GM19463 (cell line): ENCODE data around the gene PRSS50.
"Not testable (repeated sequence)": the region's sequence is repeated elsewhere in the genome, so short reads cannot be mapped to it uniquely, and the experiment has no call there.

Source experiments
- ATAC-seq: cut with Tn5 transposase; IDR thresholded peaks from one replicate; pipeline ENCODE4 v1.9.1; 2021; ENCODE audit warnings: mild to moderate bottlenecking, moderate library complexity; ENCODE audit not compliant: unreplicated experiment

Gene PRSS50

GRCh38 chr3:46717447-46718231 is at the start of gene PRSS50:
TSS of gene PRSS50 (minus strand) at chr3:46717869. CDS start at chr3:46717824, 45 bp downstream.
- no peak for ATAC-seq

DNA sequence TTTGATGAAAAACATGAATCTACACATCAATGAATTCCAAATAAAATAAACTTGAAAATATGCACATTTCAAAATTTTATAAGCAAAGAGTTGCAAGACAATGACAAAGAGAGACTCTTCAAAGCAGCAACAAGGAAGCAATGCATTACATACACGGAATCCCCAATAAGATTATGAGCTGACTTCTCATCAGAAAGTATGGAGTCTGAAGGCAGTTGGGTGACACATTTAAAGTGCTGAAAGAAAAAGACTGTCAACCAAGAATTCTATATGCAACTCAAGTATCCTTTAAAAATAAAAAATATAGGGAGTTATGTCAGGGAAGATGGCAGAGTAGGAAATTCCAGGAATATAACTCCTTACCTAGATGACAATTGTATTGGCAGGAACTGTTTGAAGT is 46.5 kb upstream of the PRSS50 start:
- ATAC-seq: no peak

DNA sequence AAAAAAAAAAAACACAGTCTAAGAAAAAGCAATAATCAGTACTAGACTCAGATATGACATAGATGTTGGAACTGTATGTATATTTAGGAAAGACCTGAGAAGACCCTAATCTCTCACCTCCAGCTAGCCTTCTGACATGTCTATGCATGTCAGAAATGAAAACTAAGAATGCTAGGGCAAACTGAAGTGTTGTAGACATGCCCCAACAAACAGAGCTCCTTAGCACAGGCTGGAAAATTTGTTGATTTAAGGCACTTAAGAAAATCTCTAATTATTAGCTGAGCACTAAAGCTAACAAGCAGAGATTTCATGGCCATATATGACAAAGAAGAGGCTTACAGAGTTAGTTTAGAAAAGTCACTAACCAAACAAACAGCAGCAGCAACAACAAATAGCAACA is 45.5 kb upstream of the PRSS50 start:
- ATAC-seq: no peak

DNA sequence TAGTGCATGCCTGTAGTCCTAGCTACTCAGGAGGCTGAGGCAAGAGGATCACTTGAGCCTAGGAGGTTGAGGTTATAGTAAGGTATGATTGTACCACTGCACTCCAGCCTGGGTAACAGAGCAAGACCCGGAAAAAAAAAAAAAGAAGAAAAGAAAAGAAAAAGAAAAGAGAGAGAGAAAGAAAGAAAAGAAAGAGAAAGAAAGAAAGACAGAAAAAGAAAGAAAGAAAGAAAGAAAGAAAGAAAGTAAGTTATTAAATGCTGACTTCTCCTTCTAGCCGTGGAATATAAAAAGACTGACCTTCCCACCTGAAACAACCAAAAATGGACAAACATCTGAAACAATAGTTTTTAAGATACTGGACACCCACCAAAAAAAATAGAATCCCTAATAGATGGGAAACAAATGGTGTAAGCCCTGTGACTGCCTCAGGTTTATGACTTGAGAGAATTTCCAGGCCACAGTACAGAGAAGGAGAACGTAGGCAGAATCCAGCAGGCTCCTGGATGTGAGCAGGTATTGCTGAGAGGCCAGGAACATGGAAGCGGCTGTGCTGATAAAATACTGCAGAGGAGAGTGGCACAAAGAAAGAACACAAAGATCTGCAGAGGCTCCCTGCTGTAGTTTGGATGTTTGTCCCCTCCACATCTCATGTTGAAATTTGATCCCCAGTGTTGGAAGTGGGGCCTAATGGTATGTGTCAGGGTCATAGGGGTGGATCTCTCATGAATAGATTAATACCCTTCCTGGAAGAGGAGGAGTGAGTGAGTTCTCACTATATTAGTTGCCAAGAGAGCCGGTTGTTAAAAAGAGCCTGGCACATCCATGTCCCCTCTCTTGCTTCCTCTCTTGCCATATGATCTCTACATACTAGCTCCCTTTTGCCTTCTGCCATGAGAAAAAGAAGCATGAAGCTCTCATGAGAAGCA is 41.8 kb upstream of the PRSS50 start:
- ATAC-seq: no peak

- no peak for ATAC-seq
Measured at GRCh38 chr3:46756642-46757041, 39.0 kb upstream of the PRSS50 start.

GRCh38 chr3:46755646-46756045 is 38.0 kb upstream of the PRSS50 start:
- no peak for ATAC-seq

- not testable (repeated sequence) for ATAC-seq
Measured at GRCh38 chr3:46753127-46753526, 35.5 kb upstream of the PRSS50 start.

GRCh38 chr3:46750555-46751038 is 32.9 kb upstream of the PRSS50 start:
- no peak for ATAC-seq

GRCh38 chr3:46749129-46749528 is 31.5 kb upstream of the PRSS50 start:
- ATAC-seq: no peak

- no peak for ATAC-seq
Measured at GRCh38 chr3:46748170-46748569, 30.5 kb upstream of the PRSS50 start.

GRCh38 chr3:46746711-46747110 is 29.0 kb upstream of the PRSS50 start:
- ATAC-seq: no peak

GRCh38 chr3:46742992-46743585 is 25.4 kb upstream of the PRSS50 start:
- no peak for ATAC-seq

DNA sequence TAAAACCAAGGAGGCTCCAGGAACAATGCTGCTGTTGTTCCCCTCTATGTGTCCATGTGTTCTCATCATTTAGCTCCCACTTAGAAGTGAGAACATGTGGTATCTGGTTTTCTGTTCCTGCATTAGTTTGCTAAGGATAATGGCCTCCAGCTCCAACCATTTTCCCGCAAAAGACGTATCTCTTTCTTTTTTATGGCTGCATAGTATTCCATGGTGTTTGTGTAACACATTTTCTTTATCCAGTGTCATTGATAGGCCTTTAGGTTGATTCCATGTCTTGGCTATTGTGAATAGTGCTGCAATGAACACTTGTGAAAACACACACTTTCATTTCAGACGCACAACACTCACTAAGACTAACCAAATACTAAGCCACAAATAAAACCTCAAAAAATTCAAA is 21.9 kb upstream of the PRSS50 start:
- ATAC-seq: not testable (repeated sequence)

DNA sequence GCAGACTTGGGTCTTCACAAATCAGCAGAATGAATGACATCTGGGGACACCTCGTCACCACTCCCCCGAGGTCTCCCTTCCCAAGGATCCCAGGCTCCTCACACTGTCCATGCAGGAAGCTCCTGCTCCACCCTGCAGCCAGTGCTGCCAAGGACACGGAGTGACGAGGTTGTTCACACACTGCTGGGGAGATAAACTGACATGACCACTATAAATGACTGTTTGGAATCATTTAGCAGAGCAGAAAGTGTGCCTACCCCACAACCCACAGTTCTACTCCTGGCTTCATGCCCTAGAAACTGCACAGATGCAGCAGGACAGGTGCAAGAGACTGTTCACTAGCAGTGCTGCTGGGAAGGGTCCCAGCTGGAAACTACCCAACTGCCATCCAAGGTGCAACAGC is 19.7 kb upstream of the PRSS50 start:
- ATAC-seq: no peak

DNA sequence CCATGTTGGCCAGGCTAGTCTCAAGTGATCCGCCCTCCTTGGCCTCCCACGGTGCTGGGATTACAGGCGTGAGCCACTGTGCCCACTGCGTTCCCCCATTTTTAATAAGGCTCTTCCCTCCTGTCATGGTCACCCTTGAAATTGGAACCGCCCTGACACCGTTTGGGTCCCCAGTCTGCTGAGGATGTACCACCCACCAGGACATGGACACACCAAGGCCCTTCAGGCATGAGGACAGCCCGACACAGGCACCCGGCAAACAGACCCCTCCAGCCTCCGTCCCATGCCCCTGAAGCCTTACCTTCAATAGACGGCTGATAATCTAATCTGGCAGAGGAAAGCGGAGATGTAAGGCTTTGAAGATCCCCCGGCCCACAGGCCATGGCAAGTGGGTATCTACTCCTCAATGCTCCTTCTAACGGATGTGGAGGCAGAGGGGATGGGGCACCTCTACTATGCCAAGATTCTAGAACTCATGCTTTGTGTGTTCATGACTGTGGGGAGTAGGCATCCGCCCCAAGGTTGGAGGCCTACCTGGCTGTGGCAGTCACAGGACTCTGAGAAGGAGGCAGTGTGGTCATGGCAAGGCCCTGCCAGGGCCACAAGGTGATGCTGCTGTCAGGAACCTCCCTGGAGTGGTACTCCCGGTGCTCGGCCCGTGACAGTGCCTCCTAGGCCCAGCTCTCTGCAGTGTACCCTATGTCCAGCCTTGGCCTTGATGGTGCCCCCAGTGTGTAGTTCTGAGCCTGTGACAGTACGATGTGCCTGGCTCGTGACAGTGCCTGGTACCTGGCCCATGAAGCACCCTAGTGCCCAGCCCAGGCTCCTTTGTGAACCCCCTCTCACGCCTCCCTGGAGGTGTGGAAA is 18.6 kb upstream of the PRSS50 start:
- no peak for ATAC-seq

DNA sequence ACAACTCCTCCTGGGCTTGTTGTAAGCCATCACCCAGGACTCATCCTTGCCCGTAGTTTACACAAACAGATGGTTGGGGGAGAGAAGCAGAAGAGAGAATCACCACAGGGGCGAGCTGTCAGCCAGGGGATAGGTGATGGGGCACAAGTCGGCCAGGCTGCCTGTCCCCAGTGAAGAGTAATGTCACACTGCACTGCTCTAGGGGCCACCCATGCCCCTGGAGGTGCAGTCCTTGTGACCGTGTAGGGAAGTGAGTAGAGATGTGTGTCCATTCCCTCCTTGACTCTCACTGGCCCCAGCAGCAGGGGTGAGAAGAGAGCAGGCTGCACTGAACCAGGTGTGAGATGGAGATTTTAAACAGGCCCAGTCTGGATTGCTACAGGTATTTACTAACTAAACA is 17.1 kb upstream of the PRSS50 start:
- ATAC-seq: no peak

- ATAC-seq: no peak
Measured at GRCh38 chr3:46733026-46733800, 15.5 kb upstream of the PRSS50 start.

GRCh38 chr3:46731795-46732194 is 14.1 kb upstream of the PRSS50 start:
- no peak for ATAC-seq

- ATAC-seq: no peak
Measured at GRCh38 chr3:46730819-46731218, 13.2 kb upstream of the PRSS50 start.

GRCh38 chr3:46729038-46729437 is 11.4 kb upstream of the PRSS50 start:
- no peak for ATAC-seq
